ENCODE data around the gene CCDC34.

DNA sequence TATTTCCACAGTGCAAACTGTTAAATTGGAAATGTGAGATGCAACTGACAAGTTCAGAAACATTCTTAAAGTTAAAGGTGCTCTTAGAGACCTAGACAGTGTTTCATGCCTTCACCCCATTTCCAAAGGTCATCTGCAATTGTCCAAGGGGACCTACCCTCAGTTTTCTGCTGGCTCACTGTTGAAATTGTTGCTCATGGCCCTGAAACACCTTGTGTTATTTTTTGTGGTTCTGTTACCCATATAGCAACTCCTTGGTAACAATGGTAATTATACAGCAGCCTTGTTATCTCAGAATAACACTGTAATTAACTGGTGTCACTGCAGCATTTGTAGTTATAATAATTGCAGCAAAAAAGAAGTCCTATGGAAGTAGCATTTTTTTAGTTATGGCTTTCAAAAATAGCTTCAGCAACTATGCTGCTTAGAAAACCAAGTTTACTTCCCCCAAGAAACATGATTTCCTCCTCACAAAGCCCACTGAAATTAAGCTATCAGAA is 49.2 kb upstream of the CCDC34 start:
- TF ChIP-seq, protein P1, sequence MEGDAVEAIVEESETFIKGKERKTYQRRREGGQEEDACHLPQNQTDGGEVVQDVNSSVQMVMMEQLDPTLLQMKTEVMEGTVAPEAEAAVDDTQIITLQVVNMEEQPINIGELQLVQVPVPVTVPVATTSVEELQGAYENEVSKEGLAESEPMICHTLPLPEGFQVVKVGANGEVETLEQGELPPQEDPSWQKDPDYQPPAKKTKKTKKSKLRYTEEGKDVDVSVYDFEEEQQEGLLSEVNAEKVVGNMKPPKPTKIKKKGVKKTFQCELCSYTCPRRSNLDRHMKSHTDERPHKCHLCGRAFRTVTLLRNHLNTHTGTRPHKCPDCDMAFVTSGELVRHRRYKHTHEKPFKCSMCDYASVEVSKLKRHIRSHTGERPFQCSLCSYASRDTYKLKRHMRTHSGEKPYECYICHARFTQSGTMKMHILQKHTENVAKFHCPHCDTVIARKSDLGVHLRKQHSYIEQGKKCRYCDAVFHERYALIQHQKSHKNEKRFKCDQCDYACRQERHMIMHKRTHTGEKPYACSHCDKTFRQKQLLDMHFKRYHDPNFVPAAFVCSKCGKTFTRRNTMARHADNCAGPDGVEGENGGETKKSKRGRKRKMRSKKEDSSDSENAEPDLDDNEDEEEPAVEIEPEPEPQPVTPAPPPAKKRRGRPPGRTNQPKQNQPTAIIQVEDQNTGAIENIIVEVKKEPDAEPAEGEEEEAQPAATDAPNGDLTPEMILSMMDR (IDR thresholded peaks at IDR 0.05): no peak
- no peak for TF ChIP-seq POLR2A (IDR thresholded peaks at IDR 0.05)
